GM18873 (cell line): ENCODE data around the gene PTPRK.
"Not testable (repeated sequence)": the region's sequence is repeated elsewhere in the genome, so short reads cannot be mapped to it uniquely, and the experiment has no call there.

ENCODE experiments used
- ATAC-seq: cut with Tn5 transposase; IDR thresholded peaks from one replicate; pipeline ENCODE4 v1.9.1; 2021; ENCODE audit warnings: mild to moderate bottlenecking, moderate library complexity, moderate number of reproducible peaks; ENCODE audit not compliant: unreplicated experiment, low FRiP score

Gene PTPRK

DNA sequence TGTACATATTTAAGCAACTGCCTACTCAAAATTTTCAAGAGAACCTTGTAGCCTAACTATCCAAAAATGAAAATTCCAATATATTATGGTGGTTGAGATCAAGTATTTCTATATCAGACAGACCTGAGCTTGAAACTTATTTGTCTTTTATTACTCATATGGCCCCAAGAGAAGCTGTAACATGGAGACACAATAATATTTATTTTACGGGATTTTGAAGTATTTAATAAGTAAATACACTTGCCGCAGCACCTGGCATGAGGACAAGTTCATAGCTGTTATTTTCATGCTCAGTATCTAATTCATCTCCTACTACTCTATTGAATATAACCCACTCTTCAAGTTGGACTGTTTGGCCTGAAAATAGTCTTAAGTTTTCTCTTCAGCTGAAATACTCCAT is 28.0 kb downstream of the PTPRK start:
- no peak for ATAC-seq

DNA sequence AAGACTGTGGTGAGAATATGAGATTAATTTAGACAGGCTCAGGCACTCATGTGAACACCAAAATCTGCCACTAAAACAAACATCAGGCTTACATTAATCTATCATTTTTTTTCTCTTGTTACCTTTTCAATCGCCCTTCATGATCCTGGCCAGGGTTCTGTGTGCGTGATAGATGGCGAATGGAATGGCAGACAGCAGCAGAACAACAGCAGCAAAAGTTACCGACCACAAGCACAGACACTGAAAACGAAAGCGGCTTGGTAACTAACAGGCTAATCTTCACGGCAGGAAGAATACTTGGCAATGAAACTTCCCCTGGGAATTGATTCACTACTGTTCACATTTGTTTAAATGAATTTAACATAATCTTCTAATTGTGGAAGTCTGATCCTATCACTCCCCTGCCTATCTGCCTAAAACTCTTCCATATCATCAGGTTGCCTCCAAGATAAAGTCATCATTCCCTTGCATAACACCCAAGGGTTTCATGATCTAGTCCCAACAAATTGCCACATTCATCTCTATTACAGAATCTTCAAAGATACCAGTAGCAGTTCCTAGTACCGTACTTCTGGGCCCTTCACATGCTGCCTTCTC is 28.7 kb downstream of the PTPRK start:
- no peak for ATAC-seq

DNA sequence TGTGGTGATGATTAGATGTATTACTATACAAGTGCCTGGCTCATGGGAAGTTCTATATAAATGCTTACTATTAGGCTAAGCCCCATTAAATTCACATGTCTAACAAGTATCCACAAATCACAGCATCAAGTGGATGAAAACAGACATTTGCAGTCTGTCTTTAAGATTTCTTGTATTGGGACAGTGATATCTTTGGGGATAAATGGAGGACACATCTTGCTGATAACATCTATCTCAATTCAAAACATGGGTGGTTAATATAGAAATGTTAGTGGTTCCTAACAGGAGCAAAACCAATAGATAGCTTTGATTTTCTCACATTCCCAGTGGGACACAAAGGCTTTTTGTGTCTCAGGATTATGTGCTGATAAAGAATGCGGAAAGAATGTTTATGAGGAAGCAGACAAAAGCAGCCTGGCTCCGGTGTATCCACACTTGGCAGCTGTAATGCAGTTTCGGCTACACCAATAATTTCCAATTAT is 29.3 kb downstream of the PTPRK start:
- no peak for ATAC-seq

DNA sequence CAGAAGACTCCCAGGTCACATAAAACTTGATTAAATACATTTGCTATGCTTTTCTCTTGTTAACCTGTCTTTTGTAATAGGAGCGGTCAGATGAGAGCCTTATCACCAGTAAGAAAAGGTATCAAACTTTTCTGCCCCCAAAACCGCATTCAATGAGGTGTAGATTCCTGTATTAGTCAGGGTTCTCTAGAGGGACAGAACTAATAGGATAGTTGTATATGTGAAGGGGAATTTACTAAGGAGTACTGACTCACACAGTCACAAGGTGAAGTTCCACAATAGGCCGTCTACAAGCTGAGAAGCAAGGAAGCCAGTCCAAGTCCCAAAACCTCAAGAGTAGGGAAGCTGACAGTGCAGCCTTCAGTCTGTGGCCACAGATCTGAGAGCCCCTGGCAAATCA is 32.7 kb downstream of the PTPRK start:
- no peak for ATAC-seq

DNA sequence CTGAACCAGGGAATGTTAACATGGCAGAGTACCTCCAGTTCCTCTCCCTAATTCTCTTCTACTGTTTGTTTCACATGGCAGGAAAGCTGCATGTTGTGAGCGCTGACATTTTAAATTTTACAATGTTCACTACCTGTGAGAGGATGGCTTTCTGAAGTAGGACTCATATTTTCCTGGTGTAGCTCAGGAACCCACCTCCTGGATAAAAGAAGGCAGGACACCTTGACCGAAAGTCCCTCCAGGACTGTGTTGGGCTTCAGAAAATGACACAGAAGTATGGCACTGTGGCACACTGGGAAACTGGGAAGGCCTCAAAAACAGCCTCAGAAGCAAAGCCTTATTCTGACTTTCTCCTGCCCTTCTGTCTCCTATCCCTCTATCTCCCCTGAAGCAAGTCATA is 33.3 kb downstream of the PTPRK start:
- ATAC-seq = no peak

DNA sequence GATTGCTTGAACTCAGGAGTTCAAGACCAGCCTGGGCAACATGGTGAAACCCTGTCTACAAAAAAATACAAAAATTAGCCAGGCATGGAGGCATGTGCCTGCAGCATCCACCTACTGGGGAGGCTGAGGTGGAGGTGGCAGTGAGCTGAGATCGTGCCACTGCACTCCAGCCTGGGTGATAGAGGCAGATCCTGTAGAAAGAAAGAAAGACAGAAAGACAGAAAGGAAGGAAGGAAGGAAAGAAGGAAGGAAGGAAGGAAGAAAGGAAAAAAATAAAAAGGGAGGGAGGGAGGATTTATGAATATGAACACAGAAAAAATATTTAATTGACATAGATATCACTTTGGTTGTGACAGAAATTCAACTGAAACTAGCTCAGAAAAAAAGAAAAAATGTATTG is 33.8 kb downstream of the PTPRK start:
- not testable (repeated sequence) for ATAC-seq

DNA sequence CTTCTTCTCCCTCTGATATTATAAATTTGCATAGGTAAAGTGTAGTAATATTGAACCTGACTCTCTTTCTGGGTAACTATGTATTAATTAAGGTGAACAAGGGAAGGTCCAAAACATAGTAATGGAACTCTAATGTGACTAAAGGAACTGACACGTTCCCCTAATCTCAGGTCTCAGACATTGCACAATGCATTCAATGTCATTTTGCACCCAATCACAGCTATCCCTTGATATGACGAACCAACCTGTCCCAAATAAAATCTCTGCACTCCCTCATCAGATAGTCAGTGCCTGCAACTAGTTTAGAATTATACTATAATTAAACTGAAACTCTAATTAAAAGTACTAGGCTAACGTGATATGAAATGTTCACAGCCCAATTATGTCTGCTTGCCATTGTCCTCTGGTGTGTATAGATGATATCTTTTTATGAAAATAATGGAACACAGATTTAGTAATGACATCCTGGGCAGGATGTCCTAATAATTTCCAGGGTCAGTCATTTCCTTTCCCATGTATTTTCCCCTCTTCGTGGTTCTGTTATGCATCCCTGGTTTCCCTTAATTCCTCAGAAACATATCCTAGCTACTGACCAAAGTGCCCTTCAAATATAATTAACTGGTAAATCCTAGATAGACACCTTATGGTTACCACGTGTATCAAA is 36.8 kb downstream of the PTPRK start:
- ATAC-seq = no peak

DNA sequence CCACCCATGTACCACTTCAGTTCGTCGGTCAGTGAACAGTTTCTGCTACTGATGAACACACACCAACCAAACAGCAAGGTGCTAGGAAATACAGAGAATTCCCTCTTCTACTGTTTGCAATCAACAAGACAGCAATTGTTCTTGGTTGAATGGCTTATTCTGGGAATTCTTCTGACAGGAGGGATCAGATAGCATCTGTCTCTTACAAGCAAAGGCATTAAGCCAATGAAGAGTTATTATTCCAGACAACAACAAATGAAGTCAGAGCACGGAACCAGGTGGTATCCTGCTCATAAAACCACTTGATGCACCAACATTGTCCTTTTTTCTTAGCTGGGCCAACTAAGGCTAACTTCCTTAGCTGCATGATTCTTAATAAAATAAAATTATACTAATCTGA is 37.8 kb downstream of the PTPRK start:
- no peak for ATAC-seq

DNA sequence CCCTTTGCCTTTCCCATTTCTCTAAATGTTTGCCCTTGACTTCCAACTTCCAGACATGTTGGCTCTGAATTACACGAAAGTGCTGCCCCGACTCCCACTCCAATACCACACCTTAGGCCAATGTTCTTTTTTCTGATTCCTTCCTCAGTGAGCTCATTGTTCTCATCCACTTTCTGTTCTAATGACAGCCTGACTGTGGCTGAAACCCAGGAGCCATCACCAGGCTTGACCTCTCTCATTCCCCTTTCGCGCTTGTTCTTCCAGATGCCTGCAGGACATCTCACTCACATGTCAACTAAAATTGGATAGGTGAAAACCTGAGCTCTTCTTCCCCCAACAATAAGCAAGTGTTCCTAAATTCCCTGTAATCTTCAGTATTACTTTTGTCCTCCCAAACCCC is 40.4 kb downstream of the PTPRK start:
- no peak for ATAC-seq

DNA sequence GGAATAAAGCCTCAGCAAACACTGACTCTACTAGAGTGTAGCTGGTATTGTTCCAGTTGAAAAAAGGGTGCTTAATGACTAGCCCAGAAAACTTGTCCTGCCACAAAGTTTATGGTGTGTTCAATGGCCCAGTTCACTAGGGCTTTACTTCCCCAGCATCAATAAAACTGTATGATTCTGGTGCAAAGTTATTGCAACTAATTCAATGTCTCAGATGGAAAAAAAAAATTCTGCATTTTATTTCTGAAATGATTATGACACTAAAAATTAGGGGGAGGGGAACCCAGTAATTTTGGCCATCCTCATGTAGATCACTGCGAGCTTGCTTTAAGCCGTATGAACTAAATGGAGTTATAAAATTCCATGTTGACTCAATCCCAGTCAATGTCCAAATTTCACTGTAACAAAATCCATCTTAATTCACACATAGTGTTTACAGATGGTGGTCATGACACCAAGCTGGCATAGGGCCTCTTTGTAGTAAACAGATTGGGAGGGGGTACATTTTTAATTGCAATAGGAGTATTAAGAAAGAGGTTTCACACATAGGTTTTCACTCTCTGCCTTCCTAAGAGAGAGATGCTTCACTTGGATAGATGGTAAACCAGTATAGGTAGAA is 41.2 kb downstream of the PTPRK start:
- ATAC-seq = no peak

DNA sequence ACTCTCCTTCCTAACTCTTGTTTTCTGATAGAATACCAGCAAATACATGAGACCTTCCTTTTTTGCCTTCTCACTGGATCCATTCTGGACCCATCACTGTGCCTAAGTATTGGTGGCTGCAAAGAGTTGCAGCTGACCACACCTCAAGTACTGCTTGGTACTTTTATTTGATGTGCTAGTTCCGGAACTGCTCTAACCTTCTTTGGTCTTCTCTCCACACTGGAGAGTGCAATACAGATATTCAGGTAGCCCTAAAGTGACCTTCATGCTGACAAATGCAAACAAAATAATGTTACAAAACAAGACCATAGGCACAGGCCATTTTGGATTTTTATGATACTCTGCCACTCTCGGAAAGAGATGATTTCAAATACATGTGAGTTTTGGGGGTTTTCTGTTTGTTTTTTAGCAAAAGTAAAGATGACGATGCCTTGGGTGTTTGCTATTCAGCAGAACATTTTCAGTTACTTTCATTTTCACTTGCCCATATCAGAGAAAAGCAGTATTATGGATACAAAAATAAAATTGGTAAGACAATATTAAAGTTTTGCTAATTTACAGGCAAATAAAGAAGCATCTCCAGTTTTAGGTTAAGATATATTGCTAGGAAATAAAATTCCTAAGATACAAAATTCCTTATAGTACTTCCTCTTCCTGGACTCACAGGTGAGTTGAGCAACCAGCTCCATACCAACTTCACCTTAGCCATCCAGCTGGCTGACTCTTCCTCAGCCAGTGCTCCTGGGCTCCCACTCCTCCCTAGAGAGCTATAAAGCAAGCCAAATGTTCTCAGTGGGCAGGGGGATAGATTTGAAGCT is 42.0 kb downstream of the PTPRK start:
- ATAC-seq = no peak

DNA sequence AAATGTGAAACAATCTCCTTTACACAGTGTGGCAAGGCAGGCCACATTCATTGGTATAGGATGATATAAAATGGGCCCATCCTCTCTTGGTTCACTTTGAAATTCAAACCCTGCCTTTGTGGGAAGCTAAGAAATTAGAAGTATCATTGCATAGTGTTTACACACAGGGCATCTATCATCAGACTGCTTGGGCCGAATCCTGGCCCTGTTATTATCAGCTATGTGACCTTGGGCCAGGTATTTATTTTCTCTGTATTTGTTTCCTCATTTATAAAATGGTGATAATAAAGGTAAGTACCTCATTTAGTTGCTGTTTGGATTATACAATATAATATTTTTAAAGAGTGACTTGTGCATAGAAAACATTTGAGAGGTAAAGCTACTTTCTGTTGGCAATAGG is 45.5 kb downstream of the PTPRK start:
- no peak for ATAC-seq

DNA sequence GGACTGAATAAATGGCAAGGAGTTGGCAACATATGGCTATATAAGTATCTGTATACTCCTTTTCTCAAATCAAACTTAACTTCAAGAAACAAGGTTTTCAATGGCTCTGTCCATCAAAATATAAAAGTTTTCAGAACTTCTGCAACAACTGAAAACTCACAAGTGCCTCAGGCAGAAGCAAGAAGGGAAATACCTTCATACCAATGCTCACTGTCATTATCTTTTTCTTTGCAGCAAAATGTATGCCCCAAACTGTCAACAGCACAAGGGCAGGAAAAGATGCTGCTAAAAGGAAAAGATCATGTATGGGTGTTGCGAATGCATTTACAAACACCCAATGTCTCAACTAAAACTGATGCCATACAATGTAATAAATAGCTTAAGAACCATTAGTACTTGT is 45.9 kb downstream of the PTPRK start:
- no peak for ATAC-seq

DNA sequence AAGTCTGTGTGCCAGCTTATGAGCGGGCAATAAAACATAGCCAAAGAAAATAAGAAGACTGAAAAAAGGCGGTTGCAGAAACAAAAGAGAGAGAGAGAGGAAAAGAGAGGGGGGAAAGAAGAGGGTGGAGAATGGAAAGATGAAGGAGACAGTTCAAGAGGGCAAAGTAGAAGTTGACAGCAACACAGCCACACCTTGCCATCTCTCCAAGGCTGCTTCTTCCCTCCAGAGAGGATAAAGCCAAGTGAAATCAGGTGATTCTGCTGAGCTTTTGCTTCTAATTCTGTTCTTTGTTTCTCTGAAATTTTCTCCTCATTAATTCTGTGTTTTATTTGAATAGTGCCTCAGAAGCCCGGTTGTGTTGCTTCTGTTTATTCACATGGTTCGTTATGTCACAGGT is 48.5 kb downstream of the PTPRK start:
- no peak for ATAC-seq

DNA sequence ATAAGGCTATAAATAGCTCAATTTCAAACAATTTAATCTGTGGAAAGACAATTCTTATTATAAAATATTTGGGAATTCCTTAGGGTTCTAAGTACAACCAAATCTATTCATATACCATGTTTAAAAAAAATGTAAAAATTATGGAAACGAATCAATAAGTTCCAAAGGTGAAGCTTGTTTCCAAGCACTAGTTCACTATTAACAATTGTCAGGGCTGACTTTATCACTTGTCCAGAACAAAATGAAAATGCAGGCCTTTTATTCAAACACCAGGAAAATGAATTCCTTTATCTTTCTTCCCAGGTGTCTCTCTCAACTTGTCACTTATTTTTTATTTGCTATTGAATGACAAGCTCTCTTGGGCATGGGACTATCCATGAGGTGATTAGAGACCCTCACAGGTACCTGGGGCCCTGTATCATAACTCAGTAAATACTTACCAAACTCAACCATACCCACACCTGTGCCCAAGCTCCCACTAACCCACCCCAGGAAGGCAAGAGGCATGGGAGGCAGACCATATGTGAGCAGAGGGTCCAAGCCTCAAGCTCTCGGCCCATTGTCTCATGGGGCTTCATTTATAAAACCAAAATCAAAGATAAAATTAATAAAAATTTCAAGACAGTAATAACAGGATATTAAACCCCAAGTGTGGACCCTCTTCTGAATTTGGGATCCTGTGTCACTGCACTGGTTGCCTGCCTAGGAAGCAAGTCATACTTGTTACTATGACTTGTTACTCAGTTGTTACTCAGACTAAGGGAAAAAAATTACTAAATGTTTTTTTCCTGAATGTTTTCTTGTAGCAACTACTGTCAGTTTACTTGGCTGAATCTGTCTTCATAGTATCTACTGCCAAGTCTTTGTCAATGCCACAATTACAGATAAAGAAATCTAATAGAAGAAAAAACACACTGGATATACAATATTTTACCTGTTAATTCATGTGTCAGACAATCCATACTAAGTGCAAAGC is 54.7 kb downstream of the PTPRK start:
- ATAC-seq = no peak

DNA sequence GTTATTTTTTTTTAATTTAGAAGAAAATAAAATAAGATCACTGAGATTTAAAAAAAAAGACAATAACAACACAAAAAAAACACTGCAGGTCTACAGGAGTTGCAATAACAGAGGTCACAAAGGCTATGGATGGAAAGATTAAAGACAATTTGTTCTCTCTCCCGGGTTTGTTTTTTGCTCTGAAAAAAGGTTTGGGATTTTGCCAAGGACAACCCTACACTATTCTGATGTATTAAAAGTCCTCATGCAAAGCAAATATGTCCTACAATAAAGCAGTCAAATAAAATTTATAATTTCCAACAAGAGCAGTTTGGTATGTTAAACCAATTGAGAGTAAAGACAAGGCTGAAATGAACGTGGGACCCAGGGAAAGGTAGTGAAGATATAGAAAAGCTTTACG is 55.6 kb downstream of the PTPRK start:
- no peak for ATAC-seq

DNA sequence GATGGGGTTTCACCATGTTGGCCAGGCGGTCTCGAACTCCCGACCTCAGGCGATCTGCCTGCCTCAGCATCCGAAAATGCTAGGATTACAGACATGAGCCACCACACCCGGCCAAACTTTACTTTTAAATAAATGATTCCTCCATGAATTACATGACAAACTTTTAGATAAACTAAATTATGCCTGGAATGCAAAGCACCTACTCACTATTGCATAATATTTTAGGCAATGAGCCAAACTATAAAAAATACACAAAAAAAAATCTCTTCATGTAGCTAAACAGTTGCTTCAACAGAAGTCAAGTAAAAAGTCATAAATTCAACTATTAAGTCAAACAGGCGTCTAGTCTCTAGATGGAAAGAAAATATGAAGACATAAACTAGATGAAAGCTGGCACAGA is 56.5 kb downstream of the PTPRK start:
- ATAC-seq = no peak

DNA sequence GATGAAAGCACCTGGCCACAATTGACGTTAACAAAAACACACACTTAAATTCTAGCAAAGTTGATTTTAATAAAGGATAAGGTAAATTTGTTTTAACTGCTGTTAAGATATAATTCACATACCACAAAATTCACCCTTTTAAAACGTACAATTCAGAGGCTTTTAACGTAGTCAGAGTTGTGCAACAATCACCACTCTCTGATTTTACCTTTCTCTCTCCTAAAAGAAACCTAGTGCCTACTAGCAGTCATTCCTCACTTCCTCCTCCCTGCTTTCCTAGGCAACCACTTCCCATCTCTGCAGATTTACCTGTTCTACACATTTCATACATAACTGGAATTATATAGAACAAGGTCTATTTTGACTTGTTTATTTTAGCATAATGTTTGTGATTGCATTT is 58.9 kb downstream of the PTPRK start:
- ATAC-seq = no peak

DNA sequence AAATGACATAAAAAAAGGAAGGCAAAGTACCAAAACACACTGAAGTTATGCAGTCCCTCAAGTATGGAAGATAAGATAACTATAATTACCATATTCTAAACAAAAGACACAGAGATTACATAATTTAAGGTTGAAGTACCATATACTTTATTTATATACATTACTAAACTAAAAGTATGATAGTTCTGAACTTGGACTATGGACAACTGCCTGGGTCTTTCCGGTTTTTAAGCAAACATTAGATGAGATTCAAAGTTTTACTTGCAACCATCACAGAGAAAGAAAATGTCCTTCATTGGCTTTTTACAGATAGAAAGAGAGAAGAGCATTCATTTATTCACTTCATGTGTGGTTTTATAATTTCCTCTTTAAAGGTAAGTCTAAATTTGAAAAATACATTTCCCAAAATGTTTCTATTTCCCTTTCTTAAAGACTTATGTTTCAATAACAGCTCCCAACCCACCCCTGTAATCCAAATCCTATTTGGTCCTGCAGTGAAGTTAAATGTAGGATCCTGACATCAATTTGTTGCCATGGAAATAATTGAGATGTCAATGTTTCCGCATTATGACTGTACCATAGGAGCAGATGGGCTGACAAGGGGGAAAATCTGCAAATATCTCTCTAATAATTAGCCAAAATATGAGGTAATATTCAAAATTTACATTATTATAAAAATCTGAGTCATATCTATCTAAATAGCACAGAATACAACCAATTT is 63.7 kb downstream of the PTPRK start:
- ATAC-seq = no peak
